GM23248 (cell line): ENCODE data around the gene ADAM10. TPM values are rescaled to one million over a fixed set of nuclear protein-coding genes. Genes with fewer than 3 reads are reported as not detected.

Experiments
- DNase-seq: peaks from one replicate; pipeline ENCODE4 v3.0.0-alpha.2; 2015
- H2AFZ ChIP-seq: fragments of 200-600 bp; sonication (generic); 2 replicates; pipeline ENCODE4 v1.6.1; 2016; ENCODE audit warnings: antibody characterized with exemption
- H3F3A ChIP-seq: fragments of 200-600 bp; sonication (generic); 2 replicates; pipeline ENCODE4 v1.6.1; 2016; ENCODE audit warnings: mild to moderate bottlenecking, antibody characterized with exemption, mixed run types; ENCODE audit not compliant: insufficient read depth
- H3K27ac ChIP-seq: fragments of 200-600 bp; sonication (generic); 2 replicates; pipeline ENCODE4 v1.5.1; 2016; ENCODE audit warnings: mild to moderate bottlenecking
- H3K27me3 ChIP-seq: fragments of 200-600 bp; sonication (generic); replicated peaks from 2 replicates; pipeline ENCODE4 v1.6.1; 2016; ENCODE audit warnings: mild to moderate bottlenecking; ENCODE audit not compliant: insufficient read depth
- H3K36me3 ChIP-seq: fragments of 200-600 bp; sonication (generic); 2 replicates; pipeline ENCODE4 v1.6.1; 2016; ENCODE audit warnings: low read depth, mild to moderate bottlenecking
- H3K4me1 ChIP-seq: fragments of 200-600 bp; sonication (generic); 2 replicates; pipeline ENCODE4 v1.6.1; 2016; ENCODE audit warnings: mild to moderate bottlenecking; ENCODE audit not compliant: insufficient read depth
- H3K4me2 ChIP-seq: fragments of 200-600 bp; sonication (generic); one replicate; pipeline ENCODE4 v1.6.1; 2016; ENCODE audit warnings: mild to moderate bottlenecking; ENCODE audit not compliant: unreplicated experiment
- H3K4me3 ChIP-seq: fragments of 200-600 bp; sonication (generic); 2 replicates; pipeline ENCODE4 v1.5.1; 2016; ENCODE audit warnings: mild to moderate bottlenecking
- H3K79me2 ChIP-seq: fragments of 200-600 bp; sonication (generic); 2 replicates; pipeline ENCODE4 v1.6.1; 2016; ENCODE audit warnings: mild to moderate bottlenecking; ENCODE audit not compliant: insufficient read depth
- H3K9ac ChIP-seq: fragments of 200-600 bp; sonication (generic); 2 replicates; pipeline ENCODE4 v1.6.1; 2016; ENCODE audit warnings: mild to moderate bottlenecking
- H3K9me2 ChIP-seq: fragments of 200-600 bp; sonication (generic); 2 replicates; pipeline ENCODE4 v1.6.1; 2016; ENCODE audit warnings: mixed run types, mild to moderate bottlenecking, moderate library complexity; ENCODE audit not compliant: insufficient read depth
- H3K9me3 ChIP-seq: fragments of 200-600 bp; sonication (generic); one replicate; pipeline ENCODE4 v1.6.1; 2017; ENCODE audit warnings: low read depth
- H4K20me1 ChIP-seq: fragments of 200-600 bp; sonication (generic); 2 replicates; pipeline ENCODE4 v1.6.0; 2016; ENCODE audit not compliant: insufficient read depth
- EZH2 ChIP-seq: fragments of 200-600 bp; sonication (generic); IDR thresholded peaks from 2 replicates; pipeline ENCODE4 v1.6.1; 2018; ENCODE audit warnings: antibody characterized with exemption, mild to moderate bottlenecking; ENCODE audit not compliant: insufficient read depth, poor library complexity, severe bottlenecking
- EZH2phosphoT487 ChIP-seq: fragments of 200-600 bp; sonication (generic); IDR thresholded peaks from 2 replicates; pipeline ENCODE4 v1.6.1; 2018; ENCODE audit warnings: antibody characterized with exemption, moderate library complexity, mild to moderate bottlenecking, low read depth; ENCODE audit not compliant: insufficient read depth
- WGBS, 2 experiments: methylation state at CpG; one replicate each; pipeline ENCODE4 v1.1.6; 2015 to 2017; ENCODE audit warnings: low lambda C conversion rate in 2 of 2, low coverage in 1 of 2; ENCODE audit errors: missing lambda C conversion rate in 2 of 2; 5-methylcytosine and 5-hydroxymethylcytosine counted together
- in situ Hi-C: fragments of 300-500 bp; cut with MboI; formaldehyde crosslinking; loops from 2 replicates; pipeline ENCODE4 v1.15.0; 2020
- polyA plus RNA-seq: library from polyadenylated mRNA; unstranded; fragments of >200 nt; fragmentation: Nextera tagmentation; extraction: Ambion mirVana; gene quantifications from 2 replicates; pipeline ENCODE4 v1.2.1, GENCODE V29; 2016
- total RNA-seq: library from RNA; depleted of rRNA; stranded (reverse); fragments of >200 nt; shearing (Covaris generic); gene quantifications from 2 replicates; pipeline ENCODE4 v1.2.3, GENCODE V29; 2014

Gene ADAM10
- total and polyA plus RNA-seq, 2 experiments from 2014 or later, result 171 to 190 TPM

DNA sequence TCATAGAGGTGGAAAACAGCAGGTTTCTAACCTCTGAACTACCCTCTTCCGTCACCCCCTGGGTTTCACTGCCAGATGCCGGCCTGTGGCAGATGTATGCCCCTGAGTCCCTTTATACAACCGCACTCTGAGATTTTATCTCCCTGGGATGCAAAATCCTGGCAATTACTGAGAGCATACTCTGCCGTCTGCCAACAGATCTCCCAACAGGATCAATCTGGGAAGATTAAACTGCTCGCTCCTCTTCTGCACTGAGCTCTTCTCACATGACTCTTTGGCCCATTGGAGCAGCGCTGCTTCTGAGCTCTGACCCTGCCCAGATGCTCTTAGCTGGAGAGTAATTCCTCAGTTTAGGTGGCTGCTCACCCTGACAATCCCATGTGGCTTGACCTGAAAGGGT is 184.5 kb downstream of the ADAM10 start:
- Histone ChIP-seq H4K20me1 (no peaks in the 10 kb centered on the region), H3K79me2 (no peaks in the 10 kb centered on the region), H3K4me3 (no peak overlapping the region), H3K36me3 (no peaks in the 10 kb centered on the region), H3K27me3 (no peaks in the 10 kb centered on the region), H3K9me2 (no peaks in the 10 kb centered on the region), H3K9me3 (no peaks in the 10 kb centered on the region), H3K9ac (no peak overlapping the region), H2AFZ (no peak overlapping the region), H3F3A (no peaks in the 10 kb centered on the region), H3K27ac (no peak overlapping the region), H3K4me1 (no peaks in the 10 kb centered on the region), H3K4me2 (no peak overlapping the region)
- 79 to 92% methylated on average over 5 to 6 of the region's 6 CpGs for WGBS, 2 experiments
- TF ChIP-seq EZH2phosphoT487 (no peak), EZH2 (no peak)
- in situ Hi-C loops, result no loop called here
- DNase-seq, result no peak

DNA sequence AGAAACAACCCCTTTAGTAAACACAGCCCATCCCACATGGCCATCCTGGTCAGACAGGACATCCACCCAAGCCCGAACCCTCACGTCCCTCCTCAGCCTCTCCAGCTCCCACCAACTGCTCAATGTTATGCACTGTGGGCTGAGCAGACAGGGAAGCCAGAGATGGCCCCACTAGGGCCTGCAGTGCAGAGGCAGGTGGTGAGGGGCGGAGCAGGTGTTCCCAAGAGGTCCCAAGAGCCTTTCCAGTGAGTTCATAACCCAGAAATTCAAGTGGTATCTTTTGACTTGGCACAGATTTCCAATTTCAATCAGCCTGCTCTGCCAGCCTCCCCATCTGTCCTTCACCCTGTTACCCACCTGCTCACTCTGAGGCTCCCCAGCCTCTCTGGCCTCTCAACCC is 187.4 kb downstream of the ADAM10 start:
- no peaks in the 10 kb centered on the region for H3K4me1 ChIP-seq
- 77 to 79% methylated on average over 3 of the region's 3 CpGs for WGBS, 2 experiments
- in situ Hi-C loops, result no loop called here
- TF ChIP-seq EZH2phosphoT487 (no peak), EZH2 (no peak)
- no peak overlapping the region for H3K9ac ChIP-seq
- no peaks in the 10 kb centered on the region for H3K79me2 ChIP-seq
- no peaks in the 10 kb centered on the region for H3K9me2 ChIP-seq
- H3K27me3 ChIP-seq, result no peaks in the 10 kb centered on the region
- no peak overlapping the region for H3K27ac ChIP-seq
- H3K4me3 ChIP-seq, result no peak overlapping the region
- no peak overlapping the region for H2AFZ ChIP-seq
- H3K4me2 ChIP-seq, result no peak overlapping the region
- no peaks in the 10 kb centered on the region for H3K36me3 ChIP-seq
- no peaks in the 10 kb centered on the region for H3F3A ChIP-seq
- no peaks in the 10 kb centered on the region for H4K20me1 ChIP-seq
- H3K9me3 ChIP-seq, result no peaks in the 10 kb centered on the region
- DNase-seq, result no peak

DNA sequence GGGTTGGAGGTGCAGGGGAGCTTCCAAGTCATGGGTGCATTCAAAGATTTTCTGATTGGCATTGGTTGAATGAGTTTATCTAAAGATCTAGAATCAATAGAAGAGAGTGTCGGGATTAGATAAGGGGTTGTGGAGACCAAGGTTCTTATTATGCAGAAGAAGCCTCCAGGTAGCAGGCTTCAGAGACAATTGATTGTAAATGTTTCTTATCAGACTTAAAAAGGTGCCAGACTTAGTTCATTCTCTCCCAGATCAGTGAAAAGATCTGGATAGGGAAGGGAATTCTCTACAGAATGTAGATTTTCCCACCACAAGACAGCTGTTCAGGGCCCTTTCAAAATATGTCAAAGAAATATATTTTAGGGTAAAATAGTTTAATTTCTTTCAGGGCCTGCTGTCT is 188.2 kb downstream of the ADAM10 start:
- no peaks in the 10 kb centered on the region for H4K20me1 ChIP-seq
- DNase-seq, result no peak
- no peaks in the 10 kb centered on the region for H3K27me3 ChIP-seq
- no peaks in the 10 kb centered on the region for H3K9me2 ChIP-seq
- H2AFZ ChIP-seq, result no peak overlapping the region
- TF ChIP-seq EZH2phosphoT487 (no peak), EZH2 (no peak)
- in situ Hi-C loops, result no loop called here
- H3K27ac ChIP-seq, result no peak overlapping the region
- H3K4me2 ChIP-seq, result no peak overlapping the region
- no peak overlapping the region for H3K4me3 ChIP-seq
- no peaks in the 10 kb centered on the region for H3K9me3 ChIP-seq
- H3K9ac ChIP-seq, result no peak overlapping the region
- 0 to 9% methylated on average over 1 of the region's 1 CpG for WGBS, 2 experiments
- no peaks in the 10 kb centered on the region for H3K79me2 ChIP-seq
- H3K4me1 ChIP-seq, result no peaks in the 10 kb centered on the region
- H3F3A ChIP-seq, result no peaks in the 10 kb centered on the region
- H3K36me3 ChIP-seq, result no peaks in the 10 kb centered on the region

DNA sequence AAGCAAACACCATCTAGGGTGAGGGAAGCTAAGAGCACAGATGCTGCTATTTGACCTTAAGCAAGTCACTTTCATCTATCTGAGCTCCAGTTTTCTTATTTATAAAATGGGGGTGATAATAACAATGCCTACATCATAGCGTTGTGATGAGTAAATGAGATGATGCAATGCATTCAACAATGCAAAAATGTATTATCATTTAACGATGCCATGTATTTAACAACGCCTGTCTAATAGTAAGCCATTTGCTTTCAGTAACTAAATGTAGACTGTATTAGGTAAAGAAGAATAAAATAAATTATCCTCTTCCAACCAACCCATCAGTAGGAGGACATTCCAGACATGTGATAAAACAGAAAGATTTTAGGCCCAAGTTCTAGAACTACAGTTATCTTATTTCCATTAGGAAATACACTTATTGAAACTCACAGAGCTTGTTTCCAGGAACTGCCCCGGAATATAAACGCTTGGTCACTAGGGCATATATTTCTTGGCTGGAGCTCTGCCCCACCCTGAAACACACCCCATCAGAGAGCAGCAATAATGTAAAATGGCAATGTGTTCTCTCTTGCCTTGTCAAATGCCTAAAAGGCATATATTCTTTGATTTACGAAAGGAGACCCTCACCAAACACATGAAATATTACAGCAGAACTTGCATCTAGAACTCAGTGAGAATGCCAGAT is 189.5 kb downstream of the ADAM10 start:
- TF ChIP-seq EZH2phosphoT487 (no peak), EZH2 (no peak)
- Histone ChIP-seq H3K79me2 (no peaks in the 10 kb centered on the region), H3K36me3 (no peaks in the 10 kb centered on the region), H3K4me3 (no peak overlapping the region), H3F3A (no peaks in the 10 kb centered on the region), H3K4me2 (no peak overlapping the region), H3K27me3 (no peaks in the 10 kb centered on the region), H3K9ac (no peak overlapping the region), H3K27ac (no peak overlapping the region), H3K9me3 (no peaks in the 10 kb centered on the region), H3K4me1 (no peaks in the 10 kb centered on the region), H4K20me1 (no peaks in the 10 kb centered on the region), H2AFZ (no peak overlapping the region), H3K9me2 (no peaks in the 10 kb centered on the region)
- no peak for DNase-seq
- WGBS, 2 experiments, result 75 to 79% methylated on average over 6 of the region's 6 CpGs
- in situ Hi-C loops, result no loop called here

DNA sequence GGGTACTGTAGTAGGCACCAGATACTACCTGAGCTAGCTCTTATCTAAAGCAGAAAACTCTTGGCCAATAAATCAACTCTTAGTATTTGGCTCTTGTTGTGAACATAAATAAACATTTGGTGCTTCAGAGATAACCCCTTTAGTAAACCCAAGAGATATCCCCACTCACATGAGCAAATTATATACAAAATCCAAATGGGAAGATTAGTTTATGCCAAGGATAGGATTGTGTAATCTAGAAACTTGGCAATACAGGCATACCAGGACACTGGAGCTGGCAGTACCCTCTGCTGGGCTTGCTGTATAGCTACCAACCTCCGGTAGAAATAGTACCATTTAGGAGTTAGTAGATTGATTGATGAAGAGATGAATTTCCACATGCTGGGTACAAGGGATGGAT is 190.7 kb downstream of the ADAM10 start:
- in situ Hi-C loops, result no loop called here
- H3K36me3 ChIP-seq, result no peaks in the 10 kb centered on the region
- no peaks in the 10 kb centered on the region for H3K79me2 ChIP-seq
- no peak overlapping the region for H3K4me3 ChIP-seq
- no peak overlapping the region for H3K9ac ChIP-seq
- DNase-seq, result no peak
- no peaks in the 10 kb centered on the region for H3K9me3 ChIP-seq
- WGBS, 2 experiments, result 87 to 96% methylated on average over 1 of the region's 1 CpG
- H4K20me1 ChIP-seq, result no peaks in the 10 kb centered on the region
- H3F3A ChIP-seq, result no peaks in the 10 kb centered on the region
- no peaks in the 10 kb centered on the region for H3K27me3 ChIP-seq
- H2AFZ ChIP-seq, result no peak overlapping the region
- no peaks in the 10 kb centered on the region for H3K9me2 ChIP-seq
- TF ChIP-seq EZH2phosphoT487, result no peak
- TF ChIP-seq EZH2, result no peak
- no peak overlapping the region for H3K27ac ChIP-seq
- H3K4me2 ChIP-seq, result no peak overlapping the region
- no peaks in the 10 kb centered on the region for H3K4me1 ChIP-seq
